WTC11 (cell line): ENCODE results near the gene IFNGR2. TPM values are rescaled to one million over a fixed set of nuclear protein-coding genes. Genes with fewer than 3 reads are reported as not detected.

Experiments used
- ATAC-seq: fragments of 200-7000 bp; cut with Tn5 transposase; 2 replicates; pipeline ENCODE4 v1.10.0; 2021; ENCODE audit warnings: mild to moderate bottlenecking, moderate library complexity
- Bru-seq: library from RNA; stranded (reverse); fragments of 400-500 nt; gene quantifications from one replicate; lab custom pipeline; 2021; lab: Mats Ljungman, UMichigan
- CTCF ChIA-PET: fragments of 300-600 bp; sonication (Branson Sonifier 250); formaldehyde crosslinking; loops from one replicate; lab custom pipeline; 2021; ENCODE audit warnings: antibody characterized with exemption; lab: Charles Lee
- POLR2A ChIA-PET: fragments of 350-600 bp; sonication (Branson Sonifier 250); formaldehyde crosslinking; loops from one replicate; lab custom pipeline; 2021; ENCODE audit warnings: antibody characterized with exemption; lab: Charles Lee
- DNase-seq: peaks from one replicate; pipeline ENCODE4 v3.0.0; 2021; ENCODE audit warnings: low spot score
- H3K27ac Mint-ChIP-seq: 2 replicates; pipeline ENCODE4 v1.8.0; 2021; ENCODE audit warnings: mixed read lengths
- H3K27me3 Mint-ChIP-seq: 2 replicates; pipeline ENCODE4 v1.8.0; 2021; ENCODE audit warnings: low read depth, mild to moderate bottlenecking, moderate library complexity, mixed read lengths
- H3K36me3 Mint-ChIP-seq: 2 replicates; pipeline ENCODE4 v1.8.0; 2021; ENCODE audit warnings: mixed read lengths
- H3K4me1 Mint-ChIP-seq: 2 replicates; pipeline ENCODE4 v1.8.0; 2022; ENCODE audit warnings: mixed read lengths
- H3K4me3 Mint-ChIP-seq: 2 replicates; pipeline ENCODE4 v1.8.0; 2021; ENCODE audit warnings: mild to moderate bottlenecking, moderate library complexity, mixed read lengths
- H3K9me3 Mint-ChIP-seq: 2 replicates; pipeline ENCODE4 v1.8.0; 2021; ENCODE audit warnings: mixed read lengths
- CDX4 ChIP-seq: fragments of 250-450 bp; sonication (Bioruptor Pico); IDR thresholded peaks from 2 replicates; pipeline ENCODE4 v1.9.0; 2021; ENCODE audit warnings: moderate library complexity, mild to moderate bottlenecking, inconsistent platforms, borderline replicate concordance
- CREM ChIP-seq: sonication (generic); formaldehyde crosslinking; IDR thresholded peaks from 2 replicates; pipeline ENCODE4 v1.8.1; 2022; ENCODE audit warnings: mild to moderate bottlenecking, missing genetic modification reagents, moderate library complexity
- FOXP1 ChIP-seq: sonication (generic); formaldehyde crosslinking; IDR thresholded peaks from 2 replicates; pipeline ENCODE4 v1.8.0; 2022; ENCODE audit warnings: missing genetic modification reagents, mild to moderate bottlenecking, moderate library complexity, borderline replicate concordance
- FOXP4 ChIP-seq: sonication (generic); formaldehyde crosslinking; IDR thresholded peaks from 2 replicates; pipeline ENCODE4 v1.8.0; 2022; ENCODE audit warnings: mild to moderate bottlenecking, missing genetic modification reagents
- GTF2I ChIP-seq: fragments of 250-450 bp; sonication (Bioruptor Pico); conservative IDR thresholded peaks from 2 replicates; pipeline ENCODE4 v1.4.0; 2021; ENCODE audit warnings: mild to moderate bottlenecking
- HMGA2 ChIP-seq: fragments of 250-450 bp; sonication (Bioruptor Pico); IDR thresholded peaks from 2 replicates; pipeline ENCODE4 v1.4.0; 2021; ENCODE audit warnings: mild to moderate bottlenecking, moderate library complexity
- MAX ChIP-seq: sonication (generic); formaldehyde crosslinking; IDR thresholded peaks from 2 replicates; pipeline ENCODE4 v1.8.0; 2022; ENCODE audit warnings: mild to moderate bottlenecking, missing genetic modification reagents
- MLX ChIP-seq: sonication (generic); formaldehyde crosslinking; IDR thresholded peaks from 2 replicates; pipeline ENCODE4 v1.8.1; 2023; ENCODE audit warnings: mild to moderate bottlenecking, missing genetic modification reagents, moderate library complexity
- NR2C2 ChIP-seq: sonication (generic); formaldehyde crosslinking; IDR thresholded peaks from 2 replicates; pipeline ENCODE4 v1.8.0; 2022; ENCODE audit warnings: mild to moderate bottlenecking, missing genetic modification reagents
- PREB ChIP-seq: sonication (generic); formaldehyde crosslinking; IDR thresholded peaks from 2 replicates; pipeline ENCODE4 v1.8.1; 2022; ENCODE audit warnings: mild to moderate bottlenecking, missing genetic modification reagents, moderate library complexity, borderline replicate concordance
- RELA ChIP-seq: sonication (generic); formaldehyde crosslinking; IDR thresholded peaks from 2 replicates; pipeline ENCODE4 v1.8.1; 2022; ENCODE audit warnings: missing genetic modification reagents, mild to moderate bottlenecking, borderline replicate concordance
- SOX15 ChIP-seq: fragments of 250-450 bp; sonication (Bioruptor Pico); IDR thresholded peaks from 2 replicates; pipeline ENCODE4 v1.9.0; 2021; ENCODE audit warnings: mild to moderate bottlenecking
- SP1 ChIP-seq: sonication (generic); formaldehyde crosslinking; conservative IDR thresholded peaks from 2 replicates; pipeline ENCODE4 v1.8.1; 2022; ENCODE audit warnings: missing genetic modification reagents
- TEAD4 ChIP-seq: sonication (generic); formaldehyde crosslinking; IDR thresholded peaks from 2 replicates; pipeline ENCODE4 v1.8.0; 2022; ENCODE audit warnings: mild to moderate bottlenecking, missing genetic modification reagents
- ZNF281 ChIP-seq: sonication (generic); formaldehyde crosslinking; IDR thresholded peaks from 2 replicates; pipeline ENCODE4 v1.8.0; 2023; ENCODE audit warnings: mild to moderate bottlenecking, missing genetic modification reagents
- ZNF423 ChIP-seq: fragments of 250-450 bp; sonication (Bioruptor Pico); IDR thresholded peaks from 2 replicates; pipeline ENCODE4 v2.1.2; 2022; ENCODE audit warnings: mild to moderate bottlenecking, moderate library complexity
- ZNF671 ChIP-seq: fragments of 250-450 bp; sonication (Bioruptor Pico); IDR thresholded peaks from 2 replicates; pipeline ENCODE4 v1.8.0; 2021; ENCODE audit warnings: mild to moderate bottlenecking
- ZSCAN18 ChIP-seq: fragments of 250-450 bp; sonication (Bioruptor Pico); IDR thresholded peaks from 2 replicates; pipeline ENCODE4 v2.1.2; 2022; ENCODE audit warnings: mild to moderate bottlenecking, moderate library complexity
- long read RNA-seq, 3 experiments: library from RNA in 1 of 3; library from capped mRNA in 1 of 3; library from polyadenylated mRNA in 1 of 3; unstranded in 2 of 3; stranded (forward) in 1 of 3; transcript quantifications; one replicate each; pipeline ENCODE4 v2.0.0, GENCODE V29; 2021
- total RNA-seq: library from RNA; stranded (reverse); gene quantifications from 3 replicates; pipeline ENCODE4 v1.2.3, GENCODE V29; 2021

Gene IFNGR2
- total RNA-seq = 34.1 to 37.3 TPM (median 35.7 TPM) in 3 replicates
- Bru-seq, nascent RNA = percentile 71 among the genes with signal in this experiment
- long read RNA-seq, experiment 1, transcript IFNGR2-202 (8 exons, 1,742 nt) = minor isoform, 5 of 179 reads
- long read RNA-seq, experiment 1, transcript IFNGR2-206 (6 exons, 966 nt) = minor isoform, 8 of 179 reads
- long read RNA-seq, experiment 1, transcript IFNGR2-201 (7 exons, 2,221 nt) = major isoform, 145 of 179 reads
- long read RNA-seq, experiment 1, partial matches to known transcripts = 9 of 179 reads
- long read RNA-seq, experiment 1, other reads (novel, unspliced or antisense) = 12 of 179 reads
- long read RNA-seq, experiment 2, transcript IFNGR2-201 (7 exons, 2,221 nt) = major isoform, 46 of 65 reads
- long read RNA-seq, experiment 2, partial matches to known transcripts = 14 of 65 reads
- long read RNA-seq, experiment 2, other reads (novel, unspliced or antisense) = 2 of 65 reads
- long read RNA-seq, experiment 3, partial matches to known transcripts = 15 of 15 reads
- long read RNA-seq, experiment 3, other reads (novel, unspliced or antisense) = 0 of 15 reads

- TF ChIP-seq SP1 (CRISPR knock-in tag) (peak; percentile 62), FOXP4 (CRISPR knock-in tag) (peak; percentile 36; the same call in 1 of the 2 replicates), CREM (CRISPR knock-in tag) (peak; percentile 49; the same call in 1 of the 2 replicates), ZNF423 (CRISPR knock-in tag) (peak; percentile 38; the same call in 1 of the 2 replicates), ZNF671 (CRISPR knock-in tag) (no peak), MAX (CRISPR knock-in tag) (no peak), FOXP1 (peak; percentile 31; the same call in 1 of the 2 replicates)
Observed at GRCh38 chr21:33403128-33403785, at the start of gene IFNGR2. Gene IFNGR2 (plus strand): TSS chr21:33403413. CDS start chr21:33403544, 131 bp downstream.

GRCh38 chr21:33355355-33355754 is 47.9 kb upstream of the IFNGR2 start:
- Mint-ChIP-seq H3K9me3 (no peaks in the 10 kb centered on the region), H3K27ac (no peak overlapping the region), H3K4me3 (no peak overlapping the region), H3K4me1 (no peaks in the 10 kb centered on the region), H3K36me3 (peaks cover 19% of the 10 kb centered on the region), H3K27me3 (no peaks in the 10 kb centered on the region)
- DNase-seq (no peak), ATAC-seq (no peak)
- ChIA-PET CTCF (no interaction called here), POLR2A (no interaction called here)
- TF ChIP-seq MLX (no peak), CDX4 (CRISPR knock-in tag) (no peak), HMGA2 (CRISPR knock-in tag) (no peak), TEAD4 (no peak)

More at GRCh38 chr21:33403128-33403785, at the start of gene IFNGR2:
- H3K9me3 Mint-ChIP-seq = no peaks in the 10 kb centered on the region
- H3K27ac Mint-ChIP-seq = peak within 1 kb of the TSS; percentile 90
- peak; percentile 37 for DNase-seq
- peaks cover 2% of the 10 kb centered on the region; the same call in 1 of the 2 replicates for H3K36me3 Mint-ChIP-seq
- H3K27me3 Mint-ChIP-seq = no peaks in the 10 kb centered on the region
- ChIA-PET POLR2A (interaction anchor here (1.5 kb wide), 1 partner anchor 79 kb away, joined by 4 read pairs; the partner anchor contains the start of gene IFNAR1), CTCF (interaction anchor here (0.6 to 1.4 kb wide), 2 partner anchors 42 to 43 kb away, joined by 4 to 9 read pairs; no protein-coding TSS in a partner anchor)
- peaks cover 17% of the 10 kb centered on the region for H3K4me1 Mint-ChIP-seq
- peak; percentile 23 for ATAC-seq
- H3K4me3 Mint-ChIP-seq = peak within 1 kb of the TSS; percentile 90

- no peak overlapping the region for H3K4me3 Mint-ChIP-seq
- H3K4me1 Mint-ChIP-seq = peaks cover 4% of the 10 kb centered on the region
- DNase-seq (no peak), ATAC-seq (no peak)
- ChIA-PET CTCF (no interaction called here), POLR2A (no interaction called here)
- no peaks in the 10 kb centered on the region for H3K9me3 Mint-ChIP-seq
- peaks cover 19% of the 10 kb centered on the region for H3K36me3 Mint-ChIP-seq
- H3K27me3 Mint-ChIP-seq = no peaks in the 10 kb centered on the region
- no peak overlapping the region for H3K27ac Mint-ChIP-seq
- TF ChIP-seq SP1 (CRISPR knock-in tag) = no peak
- no peak for TF ChIP-seq NR2C2 (CRISPR knock-in tag)
- no peak for TF ChIP-seq PREB (CRISPR knock-in tag)
- TF ChIP-seq TEAD4 = no peak
- no peak for TF ChIP-seq ZSCAN18
- no peak for TF ChIP-seq ZNF281 (CRISPR knock-in tag)
- no peak for TF ChIP-seq CDX4 (CRISPR knock-in tag)
- TF ChIP-seq SOX15 (CRISPR knock-in tag) = no peak
- TF ChIP-seq GTF2I = no peak
- no peak for TF ChIP-seq RELA
Observed at GRCh38 chr21:33355996-33356395, 47.2 kb upstream of the IFNGR2 start.
